HT-29 (cell line): ENCODE results near the gene WBP1. TPM values are rescaled to one million over a fixed set of nuclear protein-coding genes. Genes with fewer than 3 reads are reported as not detected.
A peak's percentile ranks its signal among the peaks of the same experiment; 100 is the strongest.

Experiments
- DNase-seq: peaks from one replicate; pipeline ENCODE4 v3.0.0-alpha.2; 2015; ENCODE audit warnings: low spot score
- total RNA-seq: library from RNA; depleted of rRNA; stranded (reverse); fragments of >200 nt; shearing (Covaris generic); gene quantifications from 2 replicates; pipeline ENCODE4 v1.2.3, GENCODE V29; 2014; rRNA removed

Gene WBP1
- total RNA-seq, 1 experiment from 2014 or later = 76.1 TPM

DNA sequence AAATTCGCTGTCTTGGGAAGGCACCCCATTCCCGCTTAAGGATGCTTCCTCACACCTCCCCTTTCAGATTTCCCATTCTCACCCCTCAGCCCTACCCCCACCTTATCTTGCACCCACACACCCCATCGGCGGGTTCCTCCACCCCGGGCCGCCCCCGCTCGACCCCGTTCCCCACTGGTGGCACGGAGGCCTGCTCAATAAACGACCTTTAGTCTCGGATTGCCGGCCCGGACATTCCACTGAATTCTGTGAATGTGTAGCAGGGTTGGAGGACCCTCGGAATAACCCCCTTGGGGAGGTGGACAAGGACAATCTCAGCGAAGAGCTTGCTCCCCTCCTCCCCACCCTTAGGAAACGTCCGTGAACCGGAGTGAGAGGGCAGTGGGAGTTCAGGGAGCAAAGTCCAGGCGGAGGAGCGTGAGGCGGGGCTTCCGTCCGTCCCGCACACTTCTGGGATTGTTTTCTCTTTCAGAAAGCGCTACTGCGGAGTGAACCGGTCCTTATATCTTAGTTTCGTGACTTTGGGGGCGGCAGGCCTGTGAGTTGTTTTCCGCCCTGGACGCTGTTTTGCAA, 44.0 kb downstream of the WBP1 start:
- DNase-seq = peak; percentile 59

DNA sequence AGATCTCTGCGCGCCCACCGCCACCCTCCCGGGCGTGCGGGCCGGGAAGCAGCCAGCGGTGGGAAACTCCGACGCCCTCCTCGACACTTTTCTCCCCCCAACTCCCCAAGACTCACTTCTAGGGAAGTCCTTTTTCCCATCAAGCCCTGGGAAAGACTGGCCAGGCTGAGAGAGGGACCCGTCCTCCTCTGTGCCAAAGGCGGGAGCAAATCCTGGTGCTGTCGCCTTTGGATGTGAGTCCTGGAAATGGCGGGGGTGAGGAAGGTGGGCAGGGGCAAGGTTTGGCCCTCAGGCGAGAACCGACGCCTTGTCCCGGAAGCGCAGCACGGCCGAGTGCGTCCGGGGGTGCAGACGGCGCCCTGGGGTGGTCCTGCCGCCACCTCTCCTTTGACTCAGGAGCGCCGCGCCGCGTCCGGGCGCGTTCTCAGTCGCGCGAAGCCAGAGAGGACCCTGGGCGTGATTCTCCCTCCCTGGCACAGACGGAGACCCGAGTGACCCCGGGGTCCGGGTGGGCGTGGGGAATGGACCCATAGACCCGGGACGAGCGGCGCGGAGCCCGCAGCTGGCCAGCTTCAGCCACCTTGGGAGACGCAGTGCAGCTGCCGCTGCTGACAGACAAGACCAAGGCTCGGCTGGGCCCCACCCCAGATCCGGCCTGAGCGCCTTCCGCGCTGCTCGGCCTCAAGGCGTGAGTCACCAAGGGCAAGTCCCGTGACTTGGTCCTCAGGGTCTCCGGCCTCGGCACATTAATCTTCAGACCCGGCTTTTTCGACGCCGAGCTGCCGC, 44.7 kb downstream of the WBP1 start:
- DNase-seq = peak; percentile 77

DNA sequence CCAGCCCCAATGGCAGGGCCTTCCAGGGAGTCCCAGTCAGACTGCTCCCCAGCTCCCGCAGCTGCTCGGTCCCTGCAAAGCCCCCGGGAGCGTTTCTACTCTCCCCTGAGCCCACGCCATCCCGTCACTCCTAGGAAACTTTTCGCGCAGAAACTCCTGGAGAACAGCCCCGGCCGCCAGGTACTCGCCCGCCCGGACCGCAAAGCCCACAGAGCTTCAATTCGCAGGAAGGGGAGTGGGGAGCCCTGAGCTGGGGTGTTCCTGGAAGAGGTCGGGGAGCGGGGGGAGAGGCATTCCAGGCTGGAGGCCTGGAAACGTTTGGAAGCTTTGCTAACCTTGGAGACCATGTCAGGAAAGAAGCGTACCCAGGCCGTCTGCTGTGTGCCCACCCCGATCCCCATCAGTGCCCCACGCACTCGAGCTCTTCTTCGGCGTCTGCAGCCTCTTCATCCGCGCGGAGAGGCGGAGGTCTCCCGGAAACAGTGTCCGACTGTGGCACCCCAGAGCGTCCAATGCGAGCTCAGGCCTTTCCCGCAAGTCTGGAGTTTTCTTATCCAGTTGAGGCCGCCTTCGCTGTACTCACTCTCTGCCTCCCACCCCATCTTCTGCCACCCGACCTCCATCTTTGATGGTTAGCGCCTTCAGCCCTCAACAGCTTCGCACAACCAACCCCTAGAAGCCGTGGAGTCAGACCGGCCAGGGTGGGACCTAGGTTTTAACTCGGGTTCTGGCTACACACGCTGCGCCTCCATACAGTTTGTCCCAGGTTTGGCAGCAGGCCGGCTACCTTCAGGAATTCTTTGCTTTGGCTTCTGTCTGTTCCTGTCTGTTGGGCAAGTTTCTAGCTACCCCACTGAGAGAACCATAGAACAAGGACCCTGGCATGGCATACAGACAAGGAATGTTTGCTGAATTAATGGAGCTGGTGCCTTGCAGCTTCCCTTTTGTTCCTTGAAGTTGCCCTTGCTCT, 45.6 kb downstream of the WBP1 start:
- DNase-seq = no peak

DNA sequence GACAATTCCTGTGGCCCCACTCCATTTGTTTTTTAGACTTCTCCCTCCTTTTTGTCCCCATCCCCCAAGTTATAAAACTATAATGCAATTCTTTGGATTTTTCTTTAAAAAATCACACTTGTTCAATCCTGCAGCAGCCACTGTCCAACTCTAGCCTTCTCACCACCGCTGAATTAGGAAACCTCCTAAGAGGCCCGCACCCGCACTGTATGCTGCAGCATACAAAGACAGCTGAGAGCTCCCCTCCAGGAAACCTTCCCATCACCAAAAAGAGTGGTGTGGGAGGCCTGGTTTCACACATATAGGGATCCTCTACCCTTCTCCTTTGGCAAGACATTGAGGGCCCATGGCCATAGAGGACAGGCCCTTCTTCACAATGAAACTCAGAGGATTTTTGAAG, 46.4 kb downstream of the WBP1 start:
- no peak for DNase-seq

DNA sequence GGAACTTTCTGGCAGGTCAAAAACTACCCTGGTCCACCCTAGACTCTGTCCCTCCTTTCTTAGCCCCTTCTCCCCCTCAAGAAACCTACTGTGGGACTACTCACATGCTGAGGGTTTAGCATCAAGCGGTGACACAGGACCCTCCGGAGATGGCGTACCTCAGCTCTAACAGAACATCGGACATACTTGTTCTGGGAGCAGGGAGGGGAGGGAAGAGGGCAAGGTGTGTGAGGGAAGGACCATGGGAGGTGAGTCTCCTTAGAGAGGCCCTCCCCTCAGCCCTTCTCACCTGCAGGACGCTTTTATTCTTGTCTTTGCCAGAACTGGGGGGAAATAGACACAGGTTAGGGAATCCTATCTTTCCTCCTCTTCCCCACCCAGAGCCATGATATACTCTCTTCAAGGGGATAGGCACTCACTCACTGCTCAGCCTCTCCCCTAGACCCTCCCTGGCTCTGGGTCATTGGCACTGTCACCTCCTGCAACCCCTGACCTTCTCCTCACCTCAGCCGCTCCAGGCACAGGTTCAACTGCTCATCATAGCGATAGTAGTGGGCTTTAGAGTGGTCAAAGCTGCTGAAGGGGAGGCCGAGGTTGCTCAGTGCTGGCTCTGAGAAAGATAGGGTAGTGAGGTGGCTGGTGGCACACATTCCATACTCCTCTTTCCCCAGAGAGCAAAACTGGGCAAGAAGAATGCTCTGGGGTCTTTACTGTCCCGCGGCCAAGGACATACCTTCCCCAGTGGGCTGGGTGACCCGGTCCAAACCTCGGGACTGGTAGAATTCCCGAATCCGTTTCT, 47.4 kb downstream of the WBP1 start:
- DNase-seq = no peak

DNA sequence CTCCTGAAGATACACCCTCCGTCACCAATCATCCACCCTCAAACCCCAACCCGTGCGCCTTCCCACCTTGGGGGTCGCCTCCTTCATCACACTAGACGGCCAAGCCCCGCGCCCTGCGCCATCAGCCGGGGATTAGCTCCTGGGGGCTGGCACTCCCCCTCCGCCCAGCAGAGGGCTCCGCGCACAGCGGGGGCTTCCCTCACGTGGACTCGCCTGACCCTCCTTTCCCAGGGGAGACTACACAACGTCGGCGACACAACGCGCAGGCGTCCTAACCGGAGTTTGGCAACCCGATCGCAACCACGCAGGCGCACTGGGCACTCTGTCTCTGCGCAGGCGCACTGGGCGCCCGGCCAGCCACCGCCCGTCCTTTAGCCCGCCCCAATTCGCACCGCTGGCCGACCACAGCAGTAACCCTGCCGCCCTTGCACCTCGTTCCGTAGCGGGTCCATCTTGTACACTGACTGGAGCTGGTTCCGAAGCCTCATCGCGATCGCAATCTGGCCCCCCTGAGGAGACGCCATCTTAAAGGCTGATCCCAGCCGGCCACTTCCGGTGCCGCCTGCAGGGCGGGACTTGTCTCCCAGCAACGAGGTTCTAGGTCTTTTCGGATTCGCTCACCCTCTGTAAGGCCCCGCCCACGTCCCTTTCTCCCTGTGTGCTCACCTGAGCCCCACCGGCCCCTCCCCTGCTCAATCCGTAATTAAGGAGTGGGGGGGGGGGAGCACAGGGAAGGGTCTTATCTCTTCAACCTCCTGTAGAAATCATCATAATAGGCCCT, 49.1 kb downstream of the WBP1 start, which contains the start of gene PCGF1:
Gene PCGF1, minus strand, starts transcription at position 551 of the 781 bp plus-strand sequence. Its CDS starts 27 bp downstream, at position 524.
- DNase-seq = peak; percentile 99

DNA sequence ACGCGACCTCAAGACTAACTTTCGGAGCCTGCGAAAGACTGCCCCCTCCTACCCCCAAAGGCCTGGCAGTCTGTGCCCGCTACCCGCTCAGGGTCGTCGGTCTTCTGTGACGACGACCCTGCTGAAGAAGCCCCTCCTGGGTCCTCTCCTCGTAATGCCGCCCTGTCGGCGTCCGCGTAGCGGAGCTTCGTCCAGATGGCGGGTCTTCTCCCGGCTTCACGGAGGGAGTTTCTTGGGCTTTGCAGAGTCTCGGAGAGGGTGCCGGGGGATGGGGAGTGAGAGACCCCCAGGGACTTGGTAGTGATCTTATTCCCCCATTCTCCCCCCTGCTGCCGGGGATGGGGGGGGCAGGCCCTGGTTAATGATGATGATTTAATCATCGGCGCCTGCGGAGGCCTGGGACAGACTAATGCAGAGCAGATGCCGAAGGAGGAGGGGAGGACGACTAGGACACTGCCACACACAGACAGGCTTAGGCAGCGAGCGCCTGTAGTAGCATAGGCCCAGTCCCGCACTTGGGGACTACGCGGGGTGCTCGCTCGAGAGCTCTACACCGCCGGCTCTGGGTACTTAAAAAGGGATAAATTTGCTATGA, 49.8 kb downstream of the WBP1 start:
- DNase-seq = peak; percentile 39

DNA sequence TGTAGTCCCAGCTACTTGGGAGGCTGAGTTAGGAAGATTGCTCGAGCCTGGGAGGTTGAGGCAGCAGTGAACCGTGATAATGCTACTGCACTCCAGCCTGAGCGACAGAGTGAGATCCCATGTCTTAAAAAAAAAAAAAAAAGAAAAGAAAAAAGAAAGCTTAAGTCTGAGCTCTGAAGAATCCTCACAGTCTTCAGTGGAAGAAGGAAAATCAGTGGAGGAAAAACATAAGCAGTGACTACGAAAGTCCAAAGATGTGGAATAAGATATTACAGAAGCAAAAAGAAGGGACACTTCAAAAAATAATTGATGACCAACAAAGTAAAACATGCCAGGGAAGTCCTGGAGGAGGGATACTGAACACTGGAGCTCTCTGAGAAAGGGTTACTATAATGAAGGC, 52.0 kb downstream of the WBP1 start:
- DNase-seq = no peak

Other genes starting within 250 kb of the WBP1 start
- gene SLC4A5, start 115.0 kb upstream of the WBP1 start, total RNA-seq = 0.36 TPM in 1 of 2 replicates, not detected in the other
- gene DCTN1, start 78.1 kb upstream of the WBP1 start, total RNA-seq = 48.7 and 52.5 TPM in 2 replicates
- gene C2orf81, start 36.8 kb upstream of the WBP1 start, total RNA-seq = 3.2 and 3.9 TPM in 2 replicates
- gene WDR54, start 36.7 kb upstream of the WBP1 start, total RNA-seq = 50.8 and 52.3 TPM in 2 replicates
- 115 and 128 TPM in 2 replicates for gene RTKN, start 16.5 kb upstream of the WBP1 start, total RNA-seq
- gene INO80B, start 3.4 kb upstream of the WBP1 start, total RNA-seq = 26.0 and 34.6 TPM in 2 replicates
- gene MOGS, start 6.9 kb downstream of the WBP1 start, total RNA-seq = 84.7 and 91.9 TPM in 2 replicates
- 39.4 and 55.2 TPM in 2 replicates for gene MRPL53, start 14.2 kb downstream of the WBP1 start, total RNA-seq
- gene CCDC142, start 24.6 kb downstream of the WBP1 start, total RNA-seq = 26.7 and 31.9 TPM in 2 replicates
- 12.8 and 13.4 TPM in 2 replicates for gene TTC31, start 24.6 kb downstream of the WBP1 start, total RNA-seq
- 4.8 and 5.0 TPM in 2 replicates for gene LBX2, start 41.2 kb downstream of the WBP1 start, total RNA-seq
- 17.2 and 20.1 TPM in 2 replicates for gene PCGF1, start 49.3 kb downstream of the WBP1 start, total RNA-seq
- gene TLX2, start 56.0 kb downstream of the WBP1 start, total RNA-seq = 0.08 TPM in 1 of 2 replicates, not detected in the other
- gene DQX1, start 67.8 kb downstream of the WBP1 start, total RNA-seq = 0.47 and 1.3 TPM in 2 replicates
- 222 and 224 TPM in 2 replicates for gene AUP1, start 71.3 kb downstream of the WBP1 start, total RNA-seq
- gene HTRA2, start 71.5 kb downstream of the WBP1 start, total RNA-seq = 44.7 and 49.2 TPM in 2 replicates
- gene LOXL3, start 95.5 kb downstream of the WBP1 start, total RNA-seq = 0.74 and 2.2 TPM in 2 replicates
- 17.9 and 18.3 TPM in 2 replicates for gene DOK1, start 96.3 kb downstream of the WBP1 start, total RNA-seq
- not detected in 2 replicates for gene M1AP, start 189.9 kb downstream of the WBP1 start, total RNA-seq
- gene SEMA4F, start 195.8 kb downstream of the WBP1 start, total RNA-seq = 0.76 and 2.5 TPM in 2 replicates